Testis (tissue), 3 donors: ENCODE measurements around the gene ERGIC3. TPM values are rescaled to one million over a fixed set of nuclear protein-coding genes. Genes with fewer than 3 reads are reported as not detected.

Experiments used
- DNase-seq: peaks from one replicate; pipeline ENCODE4 v3.0.0-alpha.2; 2019
- H3K27ac ChIP-seq, 2 donors: fragments of 200-600 bp; sonication (generic); one replicate each; pipeline ENCODE4 v1.5.1; 2019
- H3K27me3 ChIP-seq: fragments of 200-600 bp; sonication (generic); one replicate; pipeline ENCODE4 v1.5.1; 2019
- H3K36me3 ChIP-seq: fragments of 200-600 bp; sonication (generic); one replicate; pipeline ENCODE4 v1.5.1; 2017; ENCODE audit warnings: low read depth; ENCODE audit errors: missing control alignments
- H3K4me1 ChIP-seq: fragments of 200-600 bp; sonication (generic); one replicate; pipeline ENCODE4 v1.5.1; 2019
- H3K4me3 ChIP-seq, 2 donors: fragments of 200-600 bp; sonication (generic); one replicate each; pipeline ENCODE4 v1.5.1; 2017 to 2019
- H3K9me3 ChIP-seq: fragments of 200-600 bp; sonication (generic); one replicate; pipeline ENCODE4 v1.5.1; 2017
- CTCF ChIP-seq, 3 experiments: fragments of 450-650 bp in 2 of 3; fragments of 200-600 bp in 1 of 3; sonication (generic) in 1 of 3; IDR thresholded peaks; one replicate each; pipeline ENCODE4 v1.5.1; 2016 to 2019; ENCODE audit warnings: antibody characterized with exemption in 3 of 3, mild to moderate bottlenecking in 2 of 3, moderate library complexity in 1 of 3
- POLR2A ChIP-seq: fragments of 450-650 bp; IDR thresholded peaks from one replicate; pipeline ENCODE4 v1.6.1; 2017; ENCODE audit warnings: antibody characterized with exemption, mild to moderate bottlenecking, moderate library complexity
- WGBS, 2 donors: methylation state at CpG; one replicate each; pipeline ENCODE4 v1.1.5; 2018; 5-methylcytosine and 5-hydroxymethylcytosine counted together
- intact Hi-C: fragments of 100-400 bp; cut with DNase I; formaldehyde crosslinking; loops from one replicate; pipeline ENCODE4 v1.15.1; 2023; ENCODE audit warnings: low total_unique reads
- polyA plus RNA-seq: library from polyadenylated mRNA; stranded (reverse); fragments of 350-450 nt; fragmentation: Illumina TruSeq; extraction: RNeasy Lipid Tissue Mini Kit (QIAGEN cat#74804); gene quantifications from one replicate; pipeline ENCODE4 v1.2.3, GENCODE V29; 2014; ENCODE audit warnings: low read depth, low replicate concordance; ENCODE audit not compliant: insufficient read depth
- total RNA-seq, 2 donors: library from RNA; depleted of rRNA; stranded (reverse); fragments of >200 nt; gene quantifications; one replicate each; pipeline ENCODE4 v1.2.3, GENCODE V29; 2016

Gene ERGIC3
- total and polyA plus RNA-seq, 3 donors from 2014 or later = 337 to 493 (median 338) TPM

DNA sequence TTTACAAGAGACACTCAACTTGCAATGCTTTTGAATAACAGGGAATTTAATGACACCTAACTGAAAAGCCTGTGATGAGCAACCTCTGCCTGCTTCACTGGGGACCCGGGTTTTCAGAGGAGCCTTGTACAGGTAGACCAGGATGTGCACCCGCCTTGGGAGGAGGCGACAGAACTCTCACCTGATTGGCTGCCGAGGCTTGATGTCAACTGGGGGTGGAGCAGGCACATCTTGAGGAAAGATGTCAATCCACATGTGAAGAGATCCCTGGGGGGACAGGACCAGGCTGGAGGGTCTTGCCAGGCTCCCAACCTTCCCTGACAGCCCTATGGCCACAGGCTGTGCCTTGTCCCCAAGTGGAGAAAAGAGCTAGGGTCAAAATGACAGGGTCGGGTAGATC is 19.8 kb downstream of the ERGIC3 start:
- no peak overlapping the region for H3K27ac ChIP-seq
- no peak for TF ChIP-seq CTCF (IDR thresholded peaks at IDR 0.05)
- TF ChIP-seq POLR2A = no peak
- 64 to 70% methylated on average over 5 of the region's 5 CpGs for WGBS, 2 donors
- intact Hi-C loops = no loop called here
- DNase-seq = no peak
- H3K36me3 ChIP-seq = no peaks in the 10 kb centered on the region
- H3K4me3 ChIP-seq = no peak overlapping the region
- no peaks in the 10 kb centered on the region for H3K9me3 ChIP-seq
- no peaks in the 10 kb centered on the region for H3K4me1 ChIP-seq
- no peaks in the 10 kb centered on the region for H3K27me3 ChIP-seq

- no peak overlapping the region for H3K4me3 ChIP-seq
- H3K27ac ChIP-seq = no peak overlapping the region
- 83% methylated on average over 2 to 9 of the region's 10 CpGs for WGBS, 2 donors
- TF ChIP-seq POLR2A = no peak
- no peak for TF ChIP-seq CTCF (IDR thresholded peaks at IDR 0.05)
- no peak for DNase-seq
- no peaks in the 10 kb centered on the region for H3K4me1 ChIP-seq
- no peaks in the 10 kb centered on the region for H3K9me3 ChIP-seq
- no peaks in the 10 kb centered on the region for H3K36me3 ChIP-seq
- H3K27me3 ChIP-seq = no peaks in the 10 kb centered on the region
- intact Hi-C loops = no loop called here
These were observed 20.7 kb downstream of the ERGIC3 start for GRCh38 chr20:35562541-35563110.

- Histone ChIP-seq H3K4me3 (no peak overlapping the region), H3K36me3 (no peaks in the 10 kb centered on the region), H3K9me3 (no peaks in the 10 kb centered on the region), H3K27ac (no peak overlapping the region), H3K27me3 (no peaks in the 10 kb centered on the region), H3K4me1 (no peaks in the 10 kb centered on the region)
- WGBS, 2 donors = 86 to 95% methylated on average over 10 of the region's 10 CpGs
- no peak for TF ChIP-seq POLR2A
- intact Hi-C loops = no loop called here
- no peak for DNase-seq
These were observed 22.0 kb downstream of the ERGIC3 start for GRCh38 chr20:35563834-35564233.

GRCh38 chr20:35564905-35565304 is 23.0 kb downstream of the ERGIC3 start:
- no peaks in the 10 kb centered on the region for H3K9me3 ChIP-seq
- no peaks in the 10 kb centered on the region for H3K27me3 ChIP-seq
- TF ChIP-seq CTCF (IDR thresholded peaks at IDR 0.05) = no peak
- no peak for TF ChIP-seq POLR2A
- WGBS, 2 donors = 80 to 97% methylated on average over 1 to 7 of the region's 7 CpGs
- no peaks in the 10 kb centered on the region for H3K4me1 ChIP-seq
- no peaks in the 10 kb centered on the region for H3K36me3 ChIP-seq
- H3K27ac ChIP-seq = no peak overlapping the region
- no peak for DNase-seq
- intact Hi-C loops = no loop called here
- H3K4me3 ChIP-seq = no peak overlapping the region

DNA sequence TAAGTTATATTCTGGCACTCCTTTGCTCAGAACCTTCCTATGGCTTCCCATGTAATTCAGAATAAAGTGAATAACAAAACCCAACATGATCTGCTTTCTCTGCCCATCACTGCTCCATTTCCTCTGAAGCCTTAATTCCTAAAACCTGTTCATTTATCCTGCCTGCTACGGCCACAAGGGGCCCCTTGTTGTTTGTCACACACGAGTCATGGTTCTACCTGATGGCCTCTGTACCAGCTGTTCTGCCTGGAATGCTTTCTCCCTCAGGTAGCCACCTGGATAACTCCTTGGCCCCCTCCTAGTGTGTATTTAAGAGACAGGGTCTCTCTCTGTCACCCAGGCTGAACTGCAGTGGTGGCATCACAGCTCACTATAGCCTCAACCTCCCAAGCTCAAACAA is 26.8 kb downstream of the ERGIC3 start:
- Histone ChIP-seq H3K36me3 (no peaks in the 10 kb centered on the region), H3K4me1 (no peaks in the 10 kb centered on the region), H3K9me3 (no peaks in the 10 kb centered on the region), H3K27me3 (no peaks in the 10 kb centered on the region), H3K27ac (no peak overlapping the region), H3K4me3 (no peak overlapping the region)
- 39 to 66% methylated on average over 2 of the region's 2 CpGs for WGBS, 2 donors
- no peak for DNase-seq
- intact Hi-C loops = no loop called here
- TF ChIP-seq POLR2A (no peak), CTCF (IDR thresholded peaks at IDR 0.05) (no peak)
